Effector memory CD8-positive, alpha-beta T cell (primary cell): ENCODE measurements around the gene ZNF195.
A peak's percentile ranks its signal among the peaks of the same experiment; 100 is the strongest.
"Not testable (repeated sequence)": the region's sequence is repeated elsewhere in the genome, so short reads cannot be mapped to it uniquely, and the experiment has no call there.

ENCODE experiments used
- ATAC-seq: fragments of 150-1000 bp; cut with Tn5 transposase; replicated peaks from 2 replicates; pipeline ENCODE4 v1.10.0; 2021; ENCODE audit warnings: mild to moderate bottlenecking, moderate library complexity
- DNase-seq, 3 experiments: peaks; one replicate each; pipeline ENCODE4 v3.0.0; 2021
- H3K27ac Mint-ChIP-seq, 2 donors: one replicate each; pipeline ENCODE4 v1.8.0; 2022; ENCODE audit warnings: mild to moderate bottlenecking in 2 of 2, mixed read lengths in 2 of 2, moderate library complexity in 2 of 2
- H3K27me3 Mint-ChIP-seq, 2 donors: one replicate each; pipeline ENCODE4 v1.8.0; 2022; ENCODE audit warnings: mixed read lengths in 2 of 2
- H3K36me3 Mint-ChIP-seq: one replicate; pipeline ENCODE4 v1.8.0; 2022; ENCODE audit warnings: mild to moderate bottlenecking, moderate library complexity, mixed read lengths; ENCODE audit not compliant: insufficient read depth
- H3K4me1 Mint-ChIP-seq, 2 donors: one replicate each; pipeline ENCODE4 v1.8.0; 2022; ENCODE audit warnings: low read depth in 2 of 2, mixed read lengths in 2 of 2
- H3K4me3 Mint-ChIP-seq, 2 donors: one replicate each; pipeline ENCODE4 v1.8.0; 2022; ENCODE audit warnings: mild to moderate bottlenecking in 2 of 2, mixed read lengths in 2 of 2, moderate library complexity in 2 of 2
- H3K9me3 Mint-ChIP-seq, 2 donors: one replicate each; pipeline ENCODE4 v1.8.0; 2022; ENCODE audit warnings: mixed read lengths in 2 of 2
- total RNA-seq, 9 experiments: gene quantifications; one replicate each; lab custom pipeline; 2026; lab: John Stamatoyannopoulos, UW

ZNF195 gene
- total RNA-seq = 32.4 to 81.9 (median 63.5) reads per million in 9 experiments

- H3K4me1 Mint-ChIP-seq = peaks cover 27 to 36% of the 10 kb centered on the region in 2 donors
- ATAC-seq (peak; percentile 99), DNase-seq (peak; percentile 97 to 99 (median 98))
- no peaks in the 10 kb centered on the region for H3K27me3 Mint-ChIP-seq
- H3K9me3 Mint-ChIP-seq = no peaks in the 10 kb centered on the region
- H3K36me3 Mint-ChIP-seq = peaks cover 26% of the 10 kb centered on the region
- peak within 1 kb of the TSS; percentile 98 to 99 for H3K4me3 Mint-ChIP-seq
- H3K27ac Mint-ChIP-seq = peak within 1 kb of the TSS; percentile 96 to 98
Observed at GRCh38 chr11:3378426-3379423, at the start of gene ZNF195. ZNF195 (minus strand) TSS chr11:3379146; CDS start chr11:3379040, 106 bp downstream.

DNA sequence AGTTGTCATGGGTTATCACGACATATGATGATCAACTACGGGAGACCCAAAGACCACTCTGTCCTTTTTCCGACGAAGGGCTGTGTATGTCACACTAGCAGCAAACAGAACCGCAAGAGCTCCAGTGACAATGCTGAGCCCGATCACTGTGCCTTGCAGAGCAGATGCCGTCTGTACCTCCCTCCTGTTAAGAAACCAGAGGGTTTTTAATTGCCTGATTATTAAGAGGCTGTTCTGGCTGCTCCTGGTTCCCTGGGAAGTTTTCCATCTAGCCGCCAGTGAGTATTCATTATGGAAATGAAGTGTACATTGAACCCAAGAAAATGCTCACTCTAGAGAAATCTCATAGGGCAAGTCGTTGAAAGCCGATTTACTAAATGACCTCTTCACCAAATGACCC is 49.1 kb upstream of the ZNF195 start:
- not testable (repeated sequence) for H3K4me1 Mint-ChIP-seq, H3K4me3 Mint-ChIP-seq, H3K9me3 Mint-ChIP-seq, DNase-seq, ATAC-seq, H3K36me3 Mint-ChIP-seq, H3K27ac Mint-ChIP-seq
- H3K27me3 Mint-ChIP-seq = peaks cover 25 to 30% of the 10 kb centered on the region in 2 donors

- not testable (repeated sequence) for H3K27ac Mint-ChIP-seq, H3K9me3 Mint-ChIP-seq, DNase-seq, H3K4me1 Mint-ChIP-seq, ATAC-seq, H3K4me3 Mint-ChIP-seq, H3K36me3 Mint-ChIP-seq
- H3K27me3 Mint-ChIP-seq = peaks cover 25 to 30% of the 10 kb centered on the region in 2 donors
Observed at GRCh38 chr11:3426541-3426940, 47.6 kb upstream of the ZNF195 start.

DNA sequence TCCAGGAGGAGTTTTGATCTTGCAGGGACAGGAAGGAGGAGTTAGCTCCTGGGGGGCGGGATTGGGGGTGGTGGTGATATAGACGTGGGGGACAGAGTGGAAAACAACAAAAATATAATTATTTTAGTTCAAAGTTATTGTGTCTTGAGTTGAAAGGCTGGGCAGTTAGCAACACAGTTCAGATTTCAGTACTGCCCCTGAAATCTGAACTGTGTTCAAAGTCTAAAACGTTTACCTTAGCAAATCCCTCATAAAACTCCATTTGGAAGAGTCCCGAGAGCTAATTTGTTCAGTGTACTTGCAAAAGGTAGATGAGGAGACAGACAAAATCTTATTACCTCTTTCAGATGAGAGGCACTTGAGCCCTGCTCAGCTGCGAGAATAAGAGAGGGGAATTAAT is 45.0 kb upstream of the ZNF195 start:
- Mint-ChIP-seq H3K4me3 (peak overlapping the region; percentile 89 to 91), H3K27me3 (peaks cover 11 to 16% of the 10 kb centered on the region in 2 donors)
- H3K9me3 Mint-ChIP-seq, H3K27ac Mint-ChIP-seq, H3K36me3 Mint-ChIP-seq, ATAC-seq, H3K4me1 Mint-ChIP-seq, DNase-seq: not testable (repeated sequence)

DNA sequence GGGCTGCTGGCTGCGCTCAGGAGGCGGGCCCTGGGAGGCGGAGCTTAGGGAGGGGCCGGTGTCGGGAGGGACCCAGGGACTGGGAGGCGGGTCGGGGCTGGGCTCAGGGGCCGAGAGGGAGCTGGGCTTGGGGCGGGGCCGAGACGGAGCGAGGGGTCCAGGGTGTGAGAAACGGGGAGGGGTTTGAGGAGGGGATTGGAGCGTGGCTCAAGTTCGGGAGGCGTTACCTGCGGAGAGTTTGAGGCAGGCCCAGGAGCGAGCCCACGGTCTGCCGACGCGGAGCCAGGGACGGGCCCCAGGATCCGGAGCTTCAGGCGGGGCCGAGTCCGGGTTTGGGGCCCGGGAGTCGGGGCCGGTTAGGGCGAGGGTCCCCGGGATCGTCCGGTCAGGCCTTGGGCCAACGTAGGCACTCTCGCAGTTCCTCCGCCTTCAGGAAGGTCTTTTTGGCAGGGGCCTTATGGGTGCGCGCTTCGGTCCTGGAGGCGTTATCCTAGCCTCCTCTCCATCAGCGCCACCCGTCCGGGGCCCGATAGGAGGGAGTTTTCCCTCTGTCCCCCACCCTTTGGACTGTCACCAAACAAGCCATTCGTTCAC is 44.3 kb upstream of the ZNF195 start:
- not testable (repeated sequence) for H3K4me1 Mint-ChIP-seq, H3K9me3 Mint-ChIP-seq, H3K27me3 Mint-ChIP-seq, H3K36me3 Mint-ChIP-seq, ATAC-seq
- DNase-seq = peak in 1 of 3 experiments; percentile 6
- Mint-ChIP-seq H3K4me3 (peak overlapping the region; percentile 89 to 91), H3K27ac (peak overlapping the region; percentile 79 to 81)

- not testable (repeated sequence) for H3K9me3 Mint-ChIP-seq, H3K4me1 Mint-ChIP-seq, H3K36me3 Mint-ChIP-seq, H3K27me3 Mint-ChIP-seq
- peak; percentile 96 to 97 (median 96) for DNase-seq
- peak; percentile 92 for ATAC-seq
- peak overlapping the region; percentile 89 to 91 for H3K4me3 Mint-ChIP-seq
- H3K27ac Mint-ChIP-seq = peak overlapping the region; percentile 79 to 81
Observed at GRCh38 chr11:3422380-3423137, 43.6 kb upstream of the ZNF195 start.

DNA sequence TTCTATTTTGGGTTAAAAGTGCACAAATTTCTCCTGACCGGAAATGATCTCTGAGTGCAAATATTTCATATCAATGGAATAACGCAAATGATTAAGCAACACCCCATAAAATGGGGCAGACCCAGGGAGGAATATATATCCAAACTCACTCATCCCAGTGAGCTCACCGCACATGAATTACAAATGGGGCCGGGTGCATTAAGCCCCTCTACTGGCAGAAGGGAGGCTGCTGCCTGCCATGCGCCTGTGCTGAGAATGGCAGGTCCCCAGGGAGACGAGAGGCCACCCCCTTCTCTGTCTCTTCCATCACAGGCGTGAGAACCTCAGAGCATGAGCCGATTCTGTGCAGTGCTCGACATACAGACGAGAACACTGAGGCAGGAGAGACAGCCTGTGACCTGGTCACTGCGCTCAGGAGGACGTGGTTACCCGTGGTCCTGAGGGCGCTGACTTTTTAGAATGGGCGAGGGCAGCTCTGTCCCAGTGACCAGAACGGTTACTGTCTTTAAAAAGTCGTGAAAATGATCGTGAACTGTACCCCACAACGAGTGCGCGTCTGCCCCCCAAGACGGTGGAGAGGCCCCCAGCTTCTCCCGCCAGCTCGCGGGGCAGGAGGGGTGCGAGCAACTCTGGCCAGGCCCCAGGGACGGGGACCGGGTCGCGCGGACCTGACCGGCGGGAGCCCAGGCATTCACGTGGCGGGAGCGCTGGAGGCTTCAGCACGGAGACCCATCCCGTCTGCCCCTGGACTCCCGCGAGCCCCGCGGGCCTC is 42.8 kb upstream of the ZNF195 start:
- H3K36me3 Mint-ChIP-seq, H3K4me1 Mint-ChIP-seq, ATAC-seq, H3K9me3 Mint-ChIP-seq, H3K27me3 Mint-ChIP-seq: not testable (repeated sequence)
- H3K27ac Mint-ChIP-seq = peak overlapping the region; percentile 79 to 81
- H3K4me3 Mint-ChIP-seq = peak overlapping the region; percentile 89 to 91
- DNase-seq = peak; percentile 3 to 22 (median 6)

DNA sequence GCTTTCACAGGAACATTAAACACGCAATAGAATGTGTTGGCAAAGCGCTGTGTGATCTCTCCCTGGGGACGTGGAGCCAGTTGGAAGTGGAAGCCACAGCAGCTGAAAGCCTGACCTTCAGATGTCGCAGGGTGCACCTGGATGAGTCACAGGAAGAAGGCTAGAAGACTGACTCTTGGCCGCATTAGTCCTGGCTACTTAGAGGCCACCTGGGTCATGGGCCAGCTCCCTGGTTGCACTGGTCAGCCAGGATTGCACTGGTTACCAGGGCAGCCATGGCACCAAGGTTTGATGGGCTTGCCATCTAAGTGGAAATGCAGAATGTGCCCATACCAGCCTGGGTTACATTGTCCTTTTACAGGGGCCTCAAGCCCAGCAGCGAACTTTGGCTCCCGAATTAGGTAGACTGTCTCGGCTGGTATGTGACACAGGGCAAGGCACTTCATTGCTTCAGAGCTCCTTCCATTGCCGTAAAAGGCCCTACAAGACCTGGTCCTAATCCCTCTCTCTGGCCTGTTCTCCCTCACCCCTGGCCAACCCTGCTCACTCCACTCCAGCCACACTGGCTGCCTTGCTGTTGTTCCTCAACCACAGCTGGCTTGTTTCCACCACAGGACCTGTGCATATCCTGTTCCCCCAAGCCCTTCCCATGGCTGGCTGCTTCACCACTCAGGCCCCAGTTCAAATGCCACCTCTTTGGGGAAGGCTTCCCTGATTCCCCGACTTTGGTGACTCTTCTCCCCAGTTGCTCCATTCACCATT is 41.5 kb upstream of the ZNF195 start:
- not testable (repeated sequence) for H3K4me3 Mint-ChIP-seq, DNase-seq, ATAC-seq

DNA sequence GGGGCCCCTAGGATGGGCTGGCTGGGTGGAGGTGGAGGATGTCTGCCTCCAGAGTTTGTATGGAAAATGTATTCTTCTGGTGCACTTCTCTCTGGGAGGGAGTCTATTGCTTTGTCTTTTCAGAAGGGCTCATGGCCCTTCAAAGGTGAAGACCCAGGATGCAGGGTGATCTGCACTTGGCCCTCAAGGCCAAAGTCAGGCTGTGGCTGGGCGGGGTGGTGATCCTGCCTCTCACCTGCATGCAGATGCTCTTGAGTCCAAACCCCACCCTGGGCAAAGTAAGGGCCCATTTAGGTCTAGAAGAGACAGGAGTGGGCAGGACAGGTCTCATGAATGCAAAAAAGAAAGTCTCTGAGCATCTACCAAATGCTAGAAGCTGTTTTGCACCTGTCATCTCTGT is 40.5 kb upstream of the ZNF195 start:
- not testable (repeated sequence) for DNase-seq, ATAC-seq, H3K9me3 Mint-ChIP-seq, H3K4me1 Mint-ChIP-seq, H3K27me3 Mint-ChIP-seq, H3K27ac Mint-ChIP-seq, H3K36me3 Mint-ChIP-seq, H3K4me3 Mint-ChIP-seq

More for the DNA sequence above, 41.5 kb upstream of the ZNF195 start:
- not testable (repeated sequence) for H3K27ac Mint-ChIP-seq, H3K4me1 Mint-ChIP-seq, H3K27me3 Mint-ChIP-seq, H3K36me3 Mint-ChIP-seq, H3K9me3 Mint-ChIP-seq

- not testable (repeated sequence) for H3K4me1 Mint-ChIP-seq, H3K9me3 Mint-ChIP-seq
- peak; percentile 52 to 59 (median 57) for DNase-seq
Observed at GRCh38 chr11:3417047-3417446, 38.1 kb upstream of the ZNF195 start.

DNA sequence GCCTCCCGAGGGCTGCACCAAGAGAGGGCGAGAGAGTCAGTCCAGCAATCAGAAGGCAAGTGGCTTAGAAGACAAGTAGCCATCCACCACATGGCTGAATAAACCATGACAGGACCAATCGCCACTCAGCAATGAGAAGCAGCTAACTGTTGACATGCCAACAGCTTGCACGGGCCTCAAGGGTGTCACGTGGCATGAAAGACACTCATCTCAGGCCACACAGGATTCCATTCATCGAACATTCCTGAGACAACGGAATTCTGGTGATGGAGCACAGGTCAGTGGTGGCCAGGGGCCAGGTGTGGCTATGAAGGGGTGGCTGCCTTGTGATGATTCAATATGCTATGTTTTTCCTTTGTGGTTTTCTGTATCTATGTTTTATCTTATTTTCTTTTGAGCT is 36.4 kb upstream of the ZNF195 start:
- not testable (repeated sequence) for H3K27ac Mint-ChIP-seq, H3K36me3 Mint-ChIP-seq, H3K27me3 Mint-ChIP-seq, H3K9me3 Mint-ChIP-seq, ATAC-seq, H3K4me1 Mint-ChIP-seq, H3K4me3 Mint-ChIP-seq, DNase-seq

More at GRCh38 chr11:3417047-3417446, 38.1 kb upstream of the ZNF195 start:
- peak; percentile 53 for ATAC-seq
- not testable (repeated sequence) for H3K27ac Mint-ChIP-seq, H3K36me3 Mint-ChIP-seq, H3K27me3 Mint-ChIP-seq, H3K4me3 Mint-ChIP-seq

DNA sequence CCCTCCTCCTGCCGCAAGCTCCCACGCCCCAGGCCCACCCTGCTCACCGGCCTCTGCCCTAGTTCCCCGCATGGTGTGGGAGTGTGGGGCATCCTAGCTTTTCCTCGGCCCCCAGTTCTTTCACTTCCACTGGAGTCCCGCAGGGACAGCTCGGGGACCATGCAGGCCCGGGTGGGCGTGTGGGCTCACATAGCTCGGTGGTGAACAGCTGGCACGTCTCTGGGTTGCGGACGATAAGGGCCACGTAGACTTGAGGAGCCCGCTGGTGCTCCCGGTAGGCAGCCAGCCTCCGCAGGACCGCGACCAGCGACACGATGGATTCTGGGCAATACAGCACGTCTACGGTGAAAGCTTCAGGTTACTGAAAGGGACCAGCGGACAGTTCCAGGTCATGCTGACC is 34.7 kb upstream of the ZNF195 start:
- H3K27ac Mint-ChIP-seq, H3K4me3 Mint-ChIP-seq, DNase-seq, H3K9me3 Mint-ChIP-seq, H3K36me3 Mint-ChIP-seq, ATAC-seq, H3K27me3 Mint-ChIP-seq, H3K4me1 Mint-ChIP-seq: not testable (repeated sequence)
